Measurements from ENCODE around the gene SPX.

SPX gene

GRCh38 chr12:21546716-21547115 lies 20.6 kb downstream of the SPX start:
- no peak overlapping the region for H3K4me3 ChIP-seq (ENCODE audit: low read depth, low read length)
- no peak for TF ChIP-seq CTCF (IDR thresholded peaks at IDR 0.05; ENCODE audit: borderline replicate concordance, insufficient read depth, low read depth, low read length)

- TF ChIP-seq CTCF (IDR thresholded peaks at IDR 0.05; ENCODE audit: borderline replicate concordance, insufficient read depth, low read depth, low read length), result no peak
- no peak overlapping the region for H3K4me3 ChIP-seq (ENCODE audit: low read depth, low read length)
Observed at GRCh38 chr12:21547437-21547836, 21.3 kb downstream of the SPX start.

GRCh38 chr12:21551841-21552465 lies 25.9 kb downstream of the SPX start:
- TF ChIP-seq CTCF (IDR thresholded peaks at IDR 0.05; ENCODE audit: borderline replicate concordance, insufficient read depth, low read depth, low read length), result no peak
- no peak overlapping the region for H3K4me3 ChIP-seq (ENCODE audit: low read depth, low read length)

- H3K4me3 ChIP-seq (ENCODE audit: low read depth, low read length), result no peak overlapping the region
- TF ChIP-seq CTCF (IDR thresholded peaks at IDR 0.05; ENCODE audit: borderline replicate concordance, insufficient read depth, low read depth, low read length), result no peak
Observed at GRCh38 chr12:21552635-21553328, 26.7 kb downstream of the SPX start.

DNA sequence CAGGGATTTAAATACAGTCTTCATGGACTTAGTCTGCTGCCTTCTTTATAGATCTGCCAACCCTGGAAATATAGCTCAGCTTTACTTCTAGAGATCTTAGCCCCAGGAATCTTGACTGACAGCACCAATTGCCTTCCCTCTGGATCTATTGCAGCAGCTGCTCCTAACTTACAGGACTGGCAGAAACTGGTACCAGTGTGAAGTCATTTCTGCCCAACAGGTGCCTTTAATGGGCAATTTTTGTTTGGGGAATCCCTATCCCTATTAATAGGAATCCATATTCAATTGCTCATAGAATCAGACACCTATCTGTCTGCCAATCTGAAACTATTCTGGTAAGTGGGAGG lies 27.2 kb downstream of the SPX start:
- no peak for TF ChIP-seq CTCF (IDR thresholded peaks at IDR 0.05; ENCODE audit: borderline replicate concordance, insufficient read depth, low read depth, low read length)
- no peak overlapping the region for H3K4me3 ChIP-seq (ENCODE audit: low read depth, low read length)

DNA sequence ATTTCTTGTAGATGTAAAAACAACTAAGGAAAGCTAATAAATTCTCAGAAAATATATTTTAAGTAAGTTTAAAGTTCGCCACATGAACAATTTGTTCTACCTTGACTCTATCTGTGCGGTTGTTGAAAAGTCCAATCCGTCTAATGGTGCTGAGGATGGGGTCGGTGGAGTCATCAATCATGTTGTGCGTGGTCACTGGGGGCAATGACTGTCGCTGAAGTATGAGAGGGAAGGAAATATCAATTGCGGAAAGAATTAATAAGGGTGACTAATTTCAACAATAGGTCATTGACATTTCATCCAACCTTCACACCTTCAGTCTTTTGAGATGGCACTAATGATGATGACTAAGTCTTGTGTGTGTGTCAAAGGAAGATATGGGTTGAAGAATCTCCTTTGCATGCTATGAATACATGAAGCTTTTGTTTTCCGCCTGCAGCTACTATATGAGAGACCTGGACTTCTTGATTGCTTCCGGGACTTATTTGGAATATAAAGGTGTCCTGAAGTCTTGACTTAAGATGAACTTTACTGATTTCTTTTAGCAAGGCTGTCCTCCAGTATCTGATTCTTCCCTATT lies 32.1 kb downstream of the SPX start:
- TF ChIP-seq CTCF (IDR thresholded peaks at IDR 0.05; ENCODE audit: borderline replicate concordance, insufficient read depth, low read depth, low read length), result no peak
- no peak overlapping the region for H3K4me3 ChIP-seq (ENCODE audit: low read depth, low read length)

Measured in GM12875 (cell line).